ENCODE data around the gene DRAP1. TPM values are rescaled to one million over a fixed set of nuclear protein-coding genes. Genes with fewer than 3 reads are reported as not detected.

Gene DRAP1
- total RNA-seq, 1 experiment from 2014 or later = 114 TPM

DNA sequence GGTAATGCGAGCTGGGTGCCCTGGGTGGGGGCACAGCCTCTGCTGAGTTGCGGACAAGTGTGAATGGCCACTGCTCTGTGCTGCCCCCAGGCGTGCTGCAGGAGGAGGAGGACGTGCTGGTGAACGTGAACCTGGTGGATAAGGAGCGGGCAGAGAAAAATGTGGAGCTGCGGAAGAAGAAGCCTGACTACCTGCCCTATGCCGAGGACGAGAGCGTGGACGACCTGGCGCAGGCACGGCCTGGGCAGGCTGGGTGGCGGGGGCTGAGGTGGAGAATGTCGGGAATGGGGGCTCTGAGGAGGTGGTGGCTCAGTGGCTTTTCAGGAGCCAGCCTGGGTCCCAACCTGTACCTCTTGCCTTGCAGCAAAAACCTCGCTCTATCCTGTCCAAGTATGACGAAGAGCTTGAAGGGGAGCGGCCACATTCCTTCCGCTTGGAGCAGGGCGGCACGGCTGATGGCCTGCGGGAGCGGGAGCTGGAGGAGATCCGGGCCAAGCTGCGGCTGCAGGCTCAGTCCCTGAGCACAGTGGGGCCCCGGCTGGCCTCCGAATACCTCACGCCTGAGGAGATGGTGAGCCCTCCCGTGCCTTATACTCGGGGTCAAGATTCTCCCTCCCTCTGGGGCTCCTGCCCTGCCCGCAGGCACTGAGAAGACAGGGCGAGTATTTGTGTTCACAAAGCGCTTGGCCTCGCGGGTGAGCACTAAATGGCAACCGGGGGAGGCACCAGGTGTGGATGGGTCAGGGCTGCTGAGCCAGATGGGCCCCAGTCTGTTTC lies 46.9 kb downstream of the DRAP1 start:
- ATAC-seq (no peak), DNase-seq (ENCODE audit: low spot score) (no peak)
- Mint-ChIP-seq H3K9me3 (no peaks in the 10 kb centered on the region), H3K4me1 (peaks cover 16% of the 10 kb centered on the region), H3K27ac (no peak overlapping the region), H3K4me3 (no peak overlapping the region), H3K27me3 (ENCODE audit: low read depth) (no peaks in the 10 kb centered on the region), H3K36me3 (peaks cover 54% of the 10 kb centered on the region)
- TF ChIP-seq, protein P1, sequence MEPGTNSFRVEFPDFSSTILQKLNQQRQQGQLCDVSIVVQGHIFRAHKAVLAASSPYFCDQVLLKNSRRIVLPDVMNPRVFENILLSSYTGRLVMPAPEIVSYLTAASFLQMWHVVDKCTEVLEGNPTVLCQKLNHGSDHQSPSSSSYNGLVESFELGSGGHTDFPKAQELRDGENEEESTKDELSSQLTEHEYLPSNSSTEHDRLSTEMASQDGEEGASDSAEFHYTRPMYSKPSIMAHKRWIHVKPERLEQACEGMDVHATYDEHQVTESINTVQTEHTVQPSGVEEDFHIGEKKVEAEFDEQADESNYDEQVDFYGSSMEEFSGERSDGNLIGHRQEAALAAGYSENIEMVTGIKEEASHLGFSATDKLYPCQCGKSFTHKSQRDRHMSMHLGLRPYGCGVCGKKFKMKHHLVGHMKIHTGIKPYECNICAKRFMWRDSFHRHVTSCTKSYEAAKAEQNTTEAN (CRISPR knock-in tag; IDR thresholded peaks at IDR 0.05) = no peak
- TF ChIP-seq, protein P2, sequence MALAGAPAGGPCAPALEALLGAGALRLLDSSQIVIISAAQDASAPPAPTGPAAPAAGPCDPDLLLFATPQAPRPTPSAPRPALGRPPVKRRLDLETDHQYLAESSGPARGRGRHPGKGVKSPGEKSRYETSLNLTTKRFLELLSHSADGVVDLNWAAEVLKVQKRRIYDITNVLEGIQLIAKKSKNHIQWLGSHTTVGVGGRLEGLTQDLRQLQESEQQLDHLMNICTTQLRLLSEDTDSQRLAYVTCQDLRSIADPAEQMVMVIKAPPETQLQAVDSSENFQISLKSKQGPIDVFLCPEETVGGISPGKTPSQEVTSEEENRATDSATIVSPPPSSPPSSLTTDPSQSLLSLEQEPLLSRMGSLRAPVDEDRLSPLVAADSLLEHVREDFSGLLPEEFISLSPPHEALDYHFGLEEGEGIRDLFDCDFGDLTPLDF (CRISPR knock-in tag; IDR thresholded peaks at IDR 0.05) = no peak
- TF ChIP-seq, protein P3, sequence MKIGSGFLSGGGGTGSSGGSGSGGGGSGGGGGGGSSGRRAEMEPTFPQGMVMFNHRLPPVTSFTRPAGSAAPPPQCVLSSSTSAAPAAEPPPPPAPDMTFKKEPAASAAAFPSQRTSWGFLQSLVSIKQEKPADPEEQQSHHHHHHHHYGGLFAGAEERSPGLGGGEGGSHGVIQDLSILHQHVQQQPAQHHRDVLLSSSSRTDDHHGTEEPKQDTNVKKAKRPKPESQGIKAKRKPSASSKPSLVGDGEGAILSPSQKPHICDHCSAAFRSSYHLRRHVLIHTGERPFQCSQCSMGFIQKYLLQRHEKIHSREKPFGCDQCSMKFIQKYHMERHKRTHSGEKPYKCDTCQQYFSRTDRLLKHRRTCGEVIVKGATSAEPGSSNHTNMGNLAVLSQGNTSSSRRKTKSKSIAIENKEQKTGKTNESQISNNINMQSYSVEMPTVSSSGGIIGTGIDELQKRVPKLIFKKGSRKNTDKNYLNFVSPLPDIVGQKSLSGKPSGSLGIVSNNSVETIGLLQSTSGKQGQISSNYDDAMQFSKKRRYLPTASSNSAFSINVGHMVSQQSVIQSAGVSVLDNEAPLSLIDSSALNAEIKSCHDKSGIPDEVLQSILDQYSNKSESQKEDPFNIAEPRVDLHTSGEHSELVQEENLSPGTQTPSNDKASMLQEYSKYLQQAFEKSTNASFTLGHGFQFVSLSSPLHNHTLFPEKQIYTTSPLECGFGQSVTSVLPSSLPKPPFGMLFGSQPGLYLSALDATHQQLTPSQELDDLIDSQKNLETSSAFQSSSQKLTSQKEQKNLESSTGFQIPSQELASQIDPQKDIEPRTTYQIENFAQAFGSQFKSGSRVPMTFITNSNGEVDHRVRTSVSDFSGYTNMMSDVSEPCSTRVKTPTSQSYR (CRISPR knock-in tag; IDR thresholded peaks at IDR 0.05) = no peak
- TF ChIP-seq OVOL2 (CRISPR knock-in tag; IDR thresholded peaks at IDR 0.05; ENCODE audit: borderline replicate concordance) (no peak), ZNF423 (CRISPR knock-in tag; IDR thresholded peaks at IDR 0.05) (no peak), FOXP1 (CRISPR knock-in tag; IDR thresholded peaks at IDR 0.05; ENCODE audit: borderline replicate concordance) (no peak), SMAD4 (CRISPR knock-in tag; IDR thresholded peaks at IDR 0.05) (no peak)
- TF ChIP-seq, protein P4, sequence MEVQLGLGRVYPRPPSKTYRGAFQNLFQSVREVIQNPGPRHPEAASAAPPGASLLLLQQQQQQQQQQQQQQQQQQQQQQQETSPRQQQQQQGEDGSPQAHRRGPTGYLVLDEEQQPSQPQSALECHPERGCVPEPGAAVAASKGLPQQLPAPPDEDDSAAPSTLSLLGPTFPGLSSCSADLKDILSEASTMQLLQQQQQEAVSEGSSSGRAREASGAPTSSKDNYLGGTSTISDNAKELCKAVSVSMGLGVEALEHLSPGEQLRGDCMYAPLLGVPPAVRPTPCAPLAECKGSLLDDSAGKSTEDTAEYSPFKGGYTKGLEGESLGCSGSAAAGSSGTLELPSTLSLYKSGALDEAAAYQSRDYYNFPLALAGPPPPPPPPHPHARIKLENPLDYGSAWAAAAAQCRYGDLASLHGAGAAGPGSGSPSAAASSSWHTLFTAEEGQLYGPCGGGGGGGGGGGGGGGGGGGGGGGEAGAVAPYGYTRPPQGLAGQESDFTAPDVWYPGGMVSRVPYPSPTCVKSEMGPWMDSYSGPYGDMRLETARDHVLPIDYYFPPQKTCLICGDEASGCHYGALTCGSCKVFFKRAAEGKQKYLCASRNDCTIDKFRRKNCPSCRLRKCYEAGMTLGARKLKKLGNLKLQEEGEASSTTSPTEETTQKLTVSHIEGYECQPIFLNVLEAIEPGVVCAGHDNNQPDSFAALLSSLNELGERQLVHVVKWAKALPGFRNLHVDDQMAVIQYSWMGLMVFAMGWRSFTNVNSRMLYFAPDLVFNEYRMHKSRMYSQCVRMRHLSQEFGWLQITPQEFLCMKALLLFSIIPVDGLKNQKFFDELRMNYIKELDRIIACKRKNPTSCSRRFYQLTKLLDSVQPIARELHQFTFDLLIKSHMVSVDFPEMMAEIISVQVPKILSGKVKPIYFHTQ (CRISPR knock-in tag; IDR thresholded peaks at IDR 0.05) = no peak
- TF ChIP-seq, protein P5, sequence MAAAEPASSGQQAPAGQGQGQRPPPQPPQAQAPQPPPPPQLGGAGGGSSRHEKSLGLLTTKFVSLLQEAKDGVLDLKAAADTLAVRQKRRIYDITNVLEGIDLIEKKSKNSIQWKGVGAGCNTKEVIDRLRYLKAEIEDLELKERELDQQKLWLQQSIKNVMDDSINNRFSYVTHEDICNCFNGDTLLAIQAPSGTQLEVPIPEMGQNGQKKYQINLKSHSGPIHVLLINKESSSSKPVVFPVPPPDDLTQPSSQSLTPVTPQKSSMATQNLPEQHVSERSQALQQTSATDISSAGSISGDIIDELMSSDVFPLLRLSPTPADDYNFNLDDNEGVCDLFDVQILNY (CRISPR knock-in tag; IDR thresholded peaks at IDR 0.05) = no peak
- TF ChIP-seq, protein P6, sequence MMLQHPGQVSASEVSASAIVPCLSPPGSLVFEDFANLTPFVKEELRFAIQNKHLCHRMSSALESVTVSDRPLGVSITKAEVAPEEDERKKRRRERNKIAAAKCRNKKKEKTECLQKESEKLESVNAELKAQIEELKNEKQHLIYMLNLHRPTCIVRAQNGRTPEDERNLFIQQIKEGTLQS (CRISPR knock-in tag; conservative IDR thresholded peaks at IDR 0.05) = no peak
- ChIA-PET CTCF (interaction anchor here (0.8 kb wide), 3 partner anchors 11 to 82 kb away, joined by 3 to 5 read pairs (median 5); partner anchors contain the start of gene FIBP), POLR2A (interaction anchor here (0.5 kb wide), 1 partner anchor 36 kb away, joined by 3 read pairs; the partner anchor contains the start of genes BANF1 and EIF1AD)

DNA sequence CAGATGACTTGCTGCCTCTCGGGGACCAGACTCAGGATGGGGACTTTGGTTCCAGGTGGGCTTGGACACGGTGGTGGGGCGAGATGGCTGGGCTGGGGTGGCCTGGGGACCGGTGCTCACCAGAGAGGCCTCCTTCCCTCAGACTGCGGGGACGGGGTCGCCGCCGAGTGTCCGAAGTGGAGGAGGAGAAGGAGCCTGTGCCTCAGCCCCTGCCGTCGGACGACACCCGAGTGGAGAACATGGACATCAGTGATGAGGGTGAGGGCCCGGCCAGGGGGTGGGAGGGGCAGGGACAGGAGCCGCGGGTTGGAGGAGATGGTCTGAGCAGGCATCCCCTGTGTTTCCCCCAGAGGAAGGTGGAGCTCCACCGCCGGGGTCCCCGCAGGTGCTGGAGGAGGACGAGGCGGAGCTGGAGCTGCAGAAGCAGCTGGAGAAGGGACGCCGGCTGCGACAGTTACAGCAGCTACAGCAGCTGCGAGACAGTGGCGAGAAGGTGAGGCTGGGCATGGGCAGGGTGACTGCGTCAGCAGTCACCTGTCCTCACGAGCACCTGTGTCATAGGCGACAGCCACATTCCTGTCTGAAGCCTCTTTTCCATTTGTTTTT lies 48.2 kb downstream of the DRAP1 start:
- Mint-ChIP-seq H3K27ac (no peak overlapping the region), H3K36me3 (peaks cover 62% of the 10 kb centered on the region), H3K9me3 (no peaks in the 10 kb centered on the region), H3K27me3 (ENCODE audit: low read depth) (no peaks in the 10 kb centered on the region), H3K4me1 (peaks cover 12% of the 10 kb centered on the region), H3K4me3 (no peak overlapping the region)
- CTCF ChIA-PET = interaction anchor here (0.9 kb wide), 1 partner anchor 21 kb away, joined by 4 read pairs; no protein-coding TSS in a partner anchor
- ATAC-seq (no peak), DNase-seq (ENCODE audit: low spot score) (no peak)
- POLR2A ChIA-PET = no interaction called here
- no peak for TF ChIP-seq SMAD4 (CRISPR knock-in tag; IDR thresholded peaks at IDR 0.05)
- TF ChIP-seq, protein P7, sequence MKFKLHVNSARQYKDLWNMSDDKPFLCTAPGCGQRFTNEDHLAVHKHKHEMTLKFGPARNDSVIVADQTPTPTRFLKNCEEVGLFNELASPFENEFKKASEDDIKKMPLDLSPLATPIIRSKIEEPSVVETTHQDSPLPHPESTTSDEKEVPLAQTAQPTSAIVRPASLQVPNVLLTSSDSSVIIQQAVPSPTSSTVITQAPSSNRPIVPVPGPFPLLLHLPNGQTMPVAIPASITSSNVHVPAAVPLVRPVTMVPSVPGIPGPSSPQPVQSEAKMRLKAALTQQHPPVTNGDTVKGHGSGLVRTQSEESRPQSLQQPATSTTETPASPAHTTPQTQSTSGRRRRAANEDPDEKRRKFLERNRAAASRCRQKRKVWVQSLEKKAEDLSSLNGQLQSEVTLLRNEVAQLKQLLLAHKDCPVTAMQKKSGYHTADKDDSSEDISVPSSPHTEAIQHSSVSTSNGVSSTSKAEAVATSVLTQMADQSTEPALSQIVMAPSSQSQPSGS (CRISPR knock-in tag; IDR thresholded peaks at IDR 0.05; ENCODE audit: borderline replicate concordance, low read depth) = no peak
- TF ChIP-seq, protein P8, sequence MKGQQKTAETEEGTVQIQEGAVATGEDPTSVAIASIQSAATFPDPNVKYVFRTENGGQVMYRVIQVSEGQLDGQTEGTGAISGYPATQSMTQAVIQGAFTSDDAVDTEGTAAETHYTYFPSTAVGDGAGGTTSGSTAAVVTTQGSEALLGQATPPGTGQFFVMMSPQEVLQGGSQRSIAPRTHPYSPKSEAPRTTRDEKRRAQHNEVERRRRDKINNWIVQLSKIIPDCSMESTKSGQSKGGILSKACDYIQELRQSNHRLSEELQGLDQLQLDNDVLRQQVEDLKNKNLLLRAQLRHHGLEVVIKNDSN (CRISPR knock-in tag; IDR thresholded peaks at IDR 0.05) = no peak
- TF ChIP-seq ZNF671 (CRISPR knock-in tag; IDR thresholded peaks at IDR 0.05) = no peak
- TF ChIP-seq, protein P9, sequence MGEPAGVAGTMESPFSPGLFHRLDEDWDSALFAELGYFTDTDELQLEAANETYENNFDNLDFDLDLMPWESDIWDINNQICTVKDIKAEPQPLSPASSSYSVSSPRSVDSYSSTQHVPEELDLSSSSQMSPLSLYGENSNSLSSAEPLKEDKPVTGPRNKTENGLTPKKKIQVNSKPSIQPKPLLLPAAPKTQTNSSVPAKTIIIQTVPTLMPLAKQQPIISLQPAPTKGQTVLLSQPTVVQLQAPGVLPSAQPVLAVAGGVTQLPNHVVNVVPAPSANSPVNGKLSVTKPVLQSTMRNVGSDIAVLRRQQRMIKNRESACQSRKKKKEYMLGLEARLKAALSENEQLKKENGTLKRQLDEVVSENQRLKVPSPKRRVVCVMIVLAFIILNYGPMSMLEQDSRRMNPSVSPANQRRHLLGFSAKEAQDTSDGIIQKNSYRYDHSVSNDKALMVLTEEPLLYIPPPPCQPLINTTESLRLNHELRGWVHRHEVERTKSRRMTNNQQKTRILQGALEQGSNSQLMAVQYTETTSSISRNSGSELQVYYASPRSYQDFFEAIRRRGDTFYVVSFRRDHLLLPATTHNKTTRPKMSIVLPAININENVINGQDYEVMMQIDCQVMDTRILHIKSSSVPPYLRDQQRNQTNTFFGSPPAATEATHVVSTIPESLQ (CRISPR knock-in tag; IDR thresholded peaks at IDR 0.05) = no peak
- no peak for TF ChIP-seq TCF7 (CRISPR knock-in tag; IDR thresholded peaks at IDR 0.05; ENCODE audit: low read depth)
